Neural crest cell (in vitro differentiated cells): ENCODE measurements around the gene SLC49A3. TPM values are rescaled to one million over a fixed set of nuclear protein-coding genes. Genes with fewer than 3 reads are reported as not detected.
A peak's percentile ranks its signal among the peaks of the same experiment; 100 is the strongest.

ENCODE experiments used
- DNase-seq: peaks from one replicate; pipeline ENCODE4 v3.0.0; 2021; ENCODE audit warnings: low read depth, mixed read lengths, low spot score
- H3K27ac Mint-ChIP-seq: one replicate; pipeline ENCODE4 v1.8.0; 2021; ENCODE audit warnings: mild to moderate bottlenecking, mixed read lengths; ENCODE audit not compliant: unreplicated experiment
- H3K27me3 Mint-ChIP-seq: 2 replicates; pipeline ENCODE4 v1.8.0; 2021; ENCODE audit warnings: low read depth, mild to moderate bottlenecking, mixed read lengths
- H3K36me3 Mint-ChIP-seq: 2 replicates; pipeline ENCODE4 v1.8.0; 2021; ENCODE audit warnings: low read depth, mild to moderate bottlenecking, mixed read lengths
- H3K4me1 Mint-ChIP-seq: 2 replicates; pipeline ENCODE4 v1.8.0; 2021; ENCODE audit warnings: mixed read lengths
- H3K4me3 Mint-ChIP-seq: one replicate; pipeline ENCODE4 v1.8.0; 2021; ENCODE audit warnings: mild to moderate bottlenecking, mixed read lengths
- H3K9me3 Mint-ChIP-seq: 2 replicates; pipeline ENCODE4 v1.8.0; 2021; ENCODE audit warnings: mixed read lengths
- total RNA-seq: library from RNA; stranded (reverse); gene quantifications from 2 replicates; pipeline ENCODE4 v1.2.1, GENCODE V29; 2021
- TF ChIP-seq, protein P1 (sequence below): fragments of 200-600 bp; sonication (generic); conservative IDR thresholded peaks from 2 replicates; pipeline ENCODE4 v1.5.0; 2021; ENCODE audit warnings: antibody characterized with exemption, mild to moderate bottlenecking

SLC49A3 gene
- total RNA-seq, 1 donor from 2014 or later = 0.91 TPM

DNA sequence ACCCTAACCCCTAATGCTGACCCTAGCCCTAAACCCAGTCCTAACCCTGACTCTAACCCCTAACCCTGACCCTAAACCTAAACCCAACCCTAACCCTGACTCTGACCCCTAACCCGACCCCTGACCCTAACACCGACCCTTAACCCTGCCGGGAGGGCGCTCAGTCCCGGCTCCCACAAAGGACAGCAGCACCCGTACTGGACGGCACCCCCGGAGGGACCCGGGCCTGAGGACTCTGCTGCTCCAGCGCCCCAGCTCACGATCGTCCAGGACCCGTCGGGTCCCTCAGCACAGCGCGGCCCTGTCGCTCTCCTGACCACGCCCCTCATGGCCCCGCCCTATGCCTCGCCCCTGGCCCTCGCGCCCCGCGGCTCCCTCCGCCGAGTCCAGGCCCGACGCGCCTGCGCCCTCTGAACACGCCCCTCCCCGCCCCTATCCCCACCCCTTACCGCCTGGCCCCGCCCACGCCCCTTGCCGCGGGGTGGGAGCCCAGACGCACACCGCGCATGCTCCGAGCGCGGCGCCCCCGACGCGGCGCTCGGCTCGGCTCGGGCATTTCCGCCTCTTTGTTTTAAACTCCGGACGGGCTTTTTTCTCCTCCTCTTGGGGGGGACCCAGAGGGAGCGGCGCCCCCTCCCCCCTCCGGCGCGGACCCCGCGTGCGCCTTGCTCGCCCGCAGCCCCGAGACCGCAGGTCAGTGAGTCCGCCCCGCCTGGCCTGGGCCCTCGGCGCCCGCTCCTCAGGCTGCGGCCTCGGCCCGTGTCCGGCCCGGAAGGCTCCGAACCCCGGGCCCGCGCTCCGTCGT, 16.5 kb upstream of the SLC49A3 start, which contains the start of gene PCGF3:
TSS of gene PCGF3 (plus strand) at position 555 of the 805 bp plus-strand sequence. CDS start 27,849 bp downstream, outside the sequence.
- no peaks in the 10 kb centered on the region for H3K27me3 Mint-ChIP-seq
- TF ChIP-seq, protein P1, sequence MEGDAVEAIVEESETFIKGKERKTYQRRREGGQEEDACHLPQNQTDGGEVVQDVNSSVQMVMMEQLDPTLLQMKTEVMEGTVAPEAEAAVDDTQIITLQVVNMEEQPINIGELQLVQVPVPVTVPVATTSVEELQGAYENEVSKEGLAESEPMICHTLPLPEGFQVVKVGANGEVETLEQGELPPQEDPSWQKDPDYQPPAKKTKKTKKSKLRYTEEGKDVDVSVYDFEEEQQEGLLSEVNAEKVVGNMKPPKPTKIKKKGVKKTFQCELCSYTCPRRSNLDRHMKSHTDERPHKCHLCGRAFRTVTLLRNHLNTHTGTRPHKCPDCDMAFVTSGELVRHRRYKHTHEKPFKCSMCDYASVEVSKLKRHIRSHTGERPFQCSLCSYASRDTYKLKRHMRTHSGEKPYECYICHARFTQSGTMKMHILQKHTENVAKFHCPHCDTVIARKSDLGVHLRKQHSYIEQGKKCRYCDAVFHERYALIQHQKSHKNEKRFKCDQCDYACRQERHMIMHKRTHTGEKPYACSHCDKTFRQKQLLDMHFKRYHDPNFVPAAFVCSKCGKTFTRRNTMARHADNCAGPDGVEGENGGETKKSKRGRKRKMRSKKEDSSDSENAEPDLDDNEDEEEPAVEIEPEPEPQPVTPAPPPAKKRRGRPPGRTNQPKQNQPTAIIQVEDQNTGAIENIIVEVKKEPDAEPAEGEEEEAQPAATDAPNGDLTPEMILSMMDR = no peak
- peak; percentile 99 for DNase-seq
- H3K27ac Mint-ChIP-seq = no peak within 1 kb of the TSS
- H3K36me3 Mint-ChIP-seq = peaks cover 17% of the 10 kb centered on the region
- peak within 1 kb of the TSS; percentile 86 for H3K4me3 Mint-ChIP-seq
- peaks cover 20% of the 10 kb centered on the region for H3K4me1 Mint-ChIP-seq
- peaks cover 2% of the 10 kb centered on the region for H3K9me3 Mint-ChIP-seq

DNA sequence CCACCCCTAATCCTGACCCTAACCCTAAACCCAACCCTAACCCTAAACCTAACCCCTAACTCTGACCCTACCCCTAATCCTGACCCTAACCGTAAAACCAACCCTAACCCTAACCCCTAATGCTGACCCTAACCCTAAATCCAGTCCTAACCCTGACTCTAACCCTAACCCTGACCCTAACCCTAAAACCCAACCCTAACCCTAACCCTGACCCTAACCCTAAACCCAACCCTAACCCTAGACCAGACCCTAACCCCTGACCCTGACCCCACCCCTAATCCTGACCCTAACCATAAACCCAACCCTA, 16.0 kb upstream of the SLC49A3 start:
- Mint-ChIP-seq H3K27me3 (no peaks in the 10 kb centered on the region), H3K9me3 (peaks cover 2% of the 10 kb centered on the region), H3K4me1 (peaks cover 15% of the 10 kb centered on the region), H3K4me3 (peak overlapping the region; percentile 86), H3K27ac (no peak overlapping the region), H3K36me3 (peaks cover 12% of the 10 kb centered on the region)
- no peak for DNase-seq
- TF ChIP-seq, protein P1 = no peak

DNA sequence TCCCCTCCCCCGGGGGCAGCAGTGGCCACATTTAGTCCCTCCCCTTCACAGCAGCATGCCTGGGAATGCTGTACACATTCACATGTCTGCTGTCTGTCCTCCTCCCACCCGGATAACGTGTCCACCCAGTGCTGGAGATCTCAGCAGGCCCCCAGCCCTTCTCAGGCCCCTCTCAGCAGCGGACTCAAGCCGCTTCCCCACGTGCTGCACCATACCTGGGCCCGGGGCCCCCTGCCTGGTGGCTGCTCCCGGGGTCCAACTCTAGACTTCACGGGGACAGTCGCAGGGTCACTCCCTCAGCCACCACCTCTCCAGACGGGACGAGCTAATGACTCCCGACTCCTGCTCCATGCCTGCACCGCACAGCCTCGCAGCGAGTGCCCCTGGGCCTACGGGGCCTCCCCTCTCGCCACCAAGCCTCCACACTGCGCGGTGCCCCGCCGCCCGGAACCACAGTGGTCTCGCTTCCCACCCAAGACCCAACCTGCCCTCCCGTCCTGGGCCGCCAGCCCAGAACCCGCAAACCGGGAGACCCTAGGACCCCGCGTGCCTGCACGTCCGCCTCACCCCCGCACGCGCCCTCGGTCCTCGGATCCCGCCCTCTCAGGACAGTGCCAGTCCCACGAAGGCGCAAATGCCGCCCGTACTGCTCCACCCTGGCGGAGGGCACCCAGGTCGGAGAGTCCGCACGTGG, 15.4 kb upstream of the SLC49A3 start:
- Mint-ChIP-seq H3K36me3 (peaks cover 6% of the 10 kb centered on the region), H3K4me1 (peaks cover 9% of the 10 kb centered on the region), H3K27me3 (no peaks in the 10 kb centered on the region), H3K9me3 (no peaks in the 10 kb centered on the region), H3K27ac (no peak overlapping the region), H3K4me3 (no peak overlapping the region)
- no peak for DNase-seq
- TF ChIP-seq, protein P1 = no peak

DNA sequence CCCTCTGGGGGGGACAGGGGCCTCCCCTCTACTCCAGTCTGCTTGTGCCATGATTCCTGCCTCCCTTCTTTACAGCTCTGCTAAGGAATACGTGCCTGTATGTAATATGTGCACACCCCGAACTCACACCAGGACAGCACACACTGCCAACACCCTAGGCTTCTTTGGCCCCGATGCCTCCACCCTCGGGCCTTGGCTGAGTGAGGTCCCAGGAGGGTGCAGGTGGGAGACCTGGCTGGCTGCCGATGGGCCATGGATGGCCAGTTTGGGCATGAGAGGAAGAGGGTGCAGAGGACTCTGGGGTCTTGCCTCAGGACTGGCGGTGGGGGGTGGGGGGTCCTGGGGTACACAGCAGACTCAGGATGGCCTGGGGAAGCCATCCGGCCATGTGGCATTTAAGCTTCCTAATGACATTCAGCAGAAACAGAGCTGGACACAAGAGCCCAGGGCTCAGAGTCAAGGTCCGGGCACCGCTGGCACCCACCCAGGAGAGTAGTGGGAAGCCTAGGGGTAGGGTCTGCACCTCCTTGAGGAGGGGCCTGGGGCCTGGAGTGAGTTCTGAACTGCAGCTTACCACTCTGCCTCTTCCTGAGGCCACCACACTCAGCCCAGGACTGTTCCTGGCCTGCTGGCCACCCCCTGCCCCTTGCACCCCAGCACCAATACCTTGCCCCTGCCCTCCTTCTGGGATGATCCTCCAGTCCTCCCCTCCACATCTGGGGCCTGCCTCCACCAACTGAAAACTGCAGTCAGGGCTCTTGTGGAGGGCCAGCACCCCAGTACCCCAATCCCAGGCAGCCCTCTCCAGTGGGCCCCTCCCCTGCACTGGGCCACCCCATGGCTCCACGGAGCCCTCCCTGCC, 14.6 kb upstream of the SLC49A3 start:
- Mint-ChIP-seq H3K27ac (no peak overlapping the region), H3K36me3 (peaks cover under 1% of the 10 kb centered on the region), H3K4me1 (peaks cover 1% of the 10 kb centered on the region), H3K27me3 (no peaks in the 10 kb centered on the region), H3K9me3 (no peaks in the 10 kb centered on the region), H3K4me3 (no peak overlapping the region)
- TF ChIP-seq, protein P1 = no peak
- DNase-seq = no peak

DNA sequence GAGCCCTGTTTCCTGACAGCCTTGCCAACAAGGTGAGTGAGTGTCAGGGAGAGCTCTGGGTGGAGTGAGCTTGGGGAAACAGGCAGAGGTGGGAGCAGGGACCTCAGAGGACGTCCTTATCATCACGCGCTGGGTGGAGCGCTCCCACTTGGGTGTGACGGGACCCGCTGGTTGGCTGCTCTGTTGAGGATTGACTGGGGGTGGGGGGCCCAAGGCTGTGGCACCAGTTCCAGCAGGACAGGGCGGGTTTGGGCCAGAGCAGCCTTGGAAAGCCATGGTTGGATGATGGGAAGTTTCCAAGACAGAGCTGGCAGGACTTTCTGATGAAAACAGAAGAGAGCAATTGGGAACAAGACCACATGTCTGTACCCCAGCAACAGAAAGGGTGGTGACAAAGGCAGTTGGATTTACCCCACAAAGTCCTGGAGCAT, 13.7 kb upstream of the SLC49A3 start:
- no peaks in the 10 kb centered on the region for H3K27me3 Mint-ChIP-seq
- H3K4me3 Mint-ChIP-seq = peak overlapping the region; percentile 47

More for the DNA sequence above, 13.7 kb upstream of the SLC49A3 start:
- TF ChIP-seq, protein P1 = no peak
- no peak for DNase-seq
- H3K9me3 Mint-ChIP-seq = no peaks in the 10 kb centered on the region
- no peak overlapping the region for H3K27ac Mint-ChIP-seq
- no peaks in the 10 kb centered on the region for H3K4me1 Mint-ChIP-seq
- H3K36me3 Mint-ChIP-seq = no peaks in the 10 kb centered on the region
